22Rv1 (cell line): Measurements from ENCODE around the gene RHBDF2.
"Not testable (repeated sequence)": the region's sequence is repeated elsewhere in the genome, so short reads cannot be mapped to it uniquely, and the experiment has no call there.

Experiments used
- H3K27ac ChIP-seq: fragments of 450-650 bp; 2 replicates; pipeline ENCODE4 v1.5.1; 2017
- ZFX ChIP-seq: fragments of 450-650 bp; IDR thresholded peaks from 2 replicates; pipeline ENCODE4 v1.6.1; 2017; ENCODE audit warnings: antibody characterized with exemption, borderline replicate concordance
- TF ChIP-seq, protein P1 (sequence below): fragments of 450-650 bp; IDR thresholded peaks from 2 replicates; pipeline ENCODE4 v1.5.1; 2017; ENCODE audit warnings: mild to moderate bottlenecking

RHBDF2 gene

GRCh38 chr17:76510831-76511244 is 9.6 kb upstream of the RHBDF2 start:
- TF ChIP-seq, protein P1, sequence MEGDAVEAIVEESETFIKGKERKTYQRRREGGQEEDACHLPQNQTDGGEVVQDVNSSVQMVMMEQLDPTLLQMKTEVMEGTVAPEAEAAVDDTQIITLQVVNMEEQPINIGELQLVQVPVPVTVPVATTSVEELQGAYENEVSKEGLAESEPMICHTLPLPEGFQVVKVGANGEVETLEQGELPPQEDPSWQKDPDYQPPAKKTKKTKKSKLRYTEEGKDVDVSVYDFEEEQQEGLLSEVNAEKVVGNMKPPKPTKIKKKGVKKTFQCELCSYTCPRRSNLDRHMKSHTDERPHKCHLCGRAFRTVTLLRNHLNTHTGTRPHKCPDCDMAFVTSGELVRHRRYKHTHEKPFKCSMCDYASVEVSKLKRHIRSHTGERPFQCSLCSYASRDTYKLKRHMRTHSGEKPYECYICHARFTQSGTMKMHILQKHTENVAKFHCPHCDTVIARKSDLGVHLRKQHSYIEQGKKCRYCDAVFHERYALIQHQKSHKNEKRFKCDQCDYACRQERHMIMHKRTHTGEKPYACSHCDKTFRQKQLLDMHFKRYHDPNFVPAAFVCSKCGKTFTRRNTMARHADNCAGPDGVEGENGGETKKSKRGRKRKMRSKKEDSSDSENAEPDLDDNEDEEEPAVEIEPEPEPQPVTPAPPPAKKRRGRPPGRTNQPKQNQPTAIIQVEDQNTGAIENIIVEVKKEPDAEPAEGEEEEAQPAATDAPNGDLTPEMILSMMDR: no peak
- TF ChIP-seq ZFX: no peak

GRCh38 chr17:76508472-76509063 is 7.3 kb upstream of the RHBDF2 start:
- H3K27ac ChIP-seq: not testable (repeated sequence)

More at GRCh38 chr17:76510831-76511244, 9.6 kb upstream of the RHBDF2 start:
- H3K27ac ChIP-seq: no peak overlapping the region

- H3K27ac ChIP-seq: no peak overlapping the region
- TF ChIP-seq, protein P1: peak; percentile 89
- no peak for TF ChIP-seq ZFX
These were observed 5.5 kb upstream of the RHBDF2 start for GRCh38 chr17:76506408-76507345.

- TF ChIP-seq, protein P1: no peak
- no peak overlapping the region for H3K27ac ChIP-seq
These were observed 2.9 kb upstream of the RHBDF2 start for GRCh38 chr17:76504117-76504516.

- no peak for TF ChIP-seq ZFX
- TF ChIP-seq, protein P1: no peak
- no peak overlapping the region for H3K27ac ChIP-seq
These were observed 1.4 kb upstream of the RHBDF2 start for GRCh38 chr17:76502341-76503211.

- TF ChIP-seq, protein P1: no peak
- TF ChIP-seq ZFX: no peak
- H3K27ac ChIP-seq: no peak overlapping the region
These were observed 644 bp upstream of the RHBDF2 start for GRCh38 chr17:76501827-76502307.

GRCh38 chr17:76500747-76501017 is 541 bp downstream of the RHBDF2 start:
- H3K27ac ChIP-seq: 0 out of 2 replicates have a peak overlapping the region, but pooled peaks have one; percentile 17
- no peak for TF ChIP-seq ZFX
- TF ChIP-seq, protein P1: no peak
